ENCODE data around the gene PPP2R3C.
"Not testable (repeated sequence)": the region's sequence is repeated elsewhere in the genome, so short reads cannot be mapped to it uniquely, and the experiment has no call there.

Gene PPP2R3C

DNA sequence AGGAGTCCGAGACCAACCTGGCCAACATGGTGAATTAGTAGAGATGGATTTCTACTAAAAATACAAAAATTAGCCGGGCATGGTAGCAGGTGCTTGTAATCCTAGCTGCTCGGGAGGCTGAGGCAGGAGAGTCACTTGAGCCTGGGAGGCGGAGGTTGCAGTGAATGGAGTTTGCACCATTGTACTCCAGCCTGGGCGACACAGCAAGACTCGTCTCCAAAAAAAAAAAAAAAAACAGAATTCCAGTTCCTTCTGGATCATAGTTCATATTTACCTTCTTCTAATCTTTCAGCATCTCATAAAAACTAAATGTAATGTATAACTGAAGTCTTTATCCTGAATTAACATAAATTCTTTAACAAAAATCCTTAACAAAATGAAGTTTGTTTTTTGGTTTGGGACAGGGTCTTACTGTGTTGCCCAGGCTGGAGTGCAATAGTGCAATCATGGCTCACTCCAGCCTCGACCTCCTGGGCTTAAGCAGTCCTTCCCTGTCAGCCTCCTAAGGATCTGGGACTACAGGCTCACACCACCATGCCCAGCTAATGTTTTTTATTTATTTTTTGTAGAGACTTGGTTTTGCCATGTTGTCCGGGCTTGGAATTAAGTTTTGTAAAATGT is 38.1 kb downstream of the PPP2R3C start:
- DNase-seq (ENCODE audit: insufficient read length) (no peak), FAIRE-seq (no peak)
- no peak for TF ChIP-seq TAF1 (IDR thresholded peaks at IDR 0.05; ENCODE audit: borderline replicate concordance, low read depth, low read length)

DNA sequence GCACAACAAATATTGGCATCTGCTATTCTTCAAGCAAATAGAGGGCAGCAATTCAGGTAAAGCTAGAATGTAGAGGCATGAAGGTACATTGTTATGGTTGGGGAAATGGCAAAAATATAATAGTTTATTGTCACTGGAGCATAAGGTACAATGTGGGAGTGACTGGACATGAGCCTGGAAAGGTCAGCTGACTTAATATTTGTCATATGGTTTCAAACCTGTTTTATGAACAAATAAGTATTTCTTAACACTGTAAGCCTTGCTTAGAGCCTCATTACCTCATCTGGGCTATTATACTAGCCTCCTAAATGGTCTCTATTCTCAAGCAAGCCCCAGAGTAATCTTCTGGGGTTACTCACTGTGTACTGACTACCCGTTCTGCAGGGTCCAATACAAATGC is 42.0 kb downstream of the PPP2R3C start:
- FAIRE-seq (no peak), DNase-seq (ENCODE audit: insufficient read length) (no peak)
- TF ChIP-seq POLR2A (IDR thresholded peaks at IDR 0.05; ENCODE audit: low read depth, low read length), result no peak
- no peak for TF ChIP-seq POLR2AphosphoS5 (IDR thresholded peaks at IDR 0.05; ENCODE audit: low read depth, low read length)
- TF ChIP-seq TAF1 (IDR thresholded peaks at IDR 0.05; ENCODE audit: borderline replicate concordance, low read depth, low read length), result no peak

DNA sequence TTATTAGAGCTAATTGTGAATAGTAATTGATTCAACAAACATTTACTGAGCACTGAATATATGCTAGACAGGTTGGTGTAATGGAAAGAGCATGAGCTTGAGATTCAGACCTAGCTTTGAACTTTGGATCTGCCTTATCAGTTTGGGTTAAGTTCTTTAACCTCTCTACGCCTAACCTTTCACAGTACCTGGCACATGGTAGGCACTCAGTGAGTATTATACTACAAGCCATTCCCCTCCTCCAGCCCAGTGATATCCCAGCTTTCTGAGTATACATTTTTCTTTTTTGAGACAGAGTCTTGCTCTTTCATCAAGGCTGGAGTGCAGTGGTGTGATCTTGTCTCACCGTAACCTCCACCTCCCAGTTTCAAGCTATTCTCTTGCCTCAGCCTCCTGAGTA is 43.7 kb downstream of the PPP2R3C start:
- DNase-seq (ENCODE audit: insufficient read length) (no peak), FAIRE-seq (no peak)
- TF ChIP-seq POLR2AphosphoS5 (IDR thresholded peaks at IDR 0.05; ENCODE audit: low read depth, low read length) (no peak), TAF1 (IDR thresholded peaks at IDR 0.05; ENCODE audit: borderline replicate concordance, low read depth, low read length) (no peak), POLR2A (IDR thresholded peaks at IDR 0.05; ENCODE audit: low read depth, low read length) (no peak)

DNA sequence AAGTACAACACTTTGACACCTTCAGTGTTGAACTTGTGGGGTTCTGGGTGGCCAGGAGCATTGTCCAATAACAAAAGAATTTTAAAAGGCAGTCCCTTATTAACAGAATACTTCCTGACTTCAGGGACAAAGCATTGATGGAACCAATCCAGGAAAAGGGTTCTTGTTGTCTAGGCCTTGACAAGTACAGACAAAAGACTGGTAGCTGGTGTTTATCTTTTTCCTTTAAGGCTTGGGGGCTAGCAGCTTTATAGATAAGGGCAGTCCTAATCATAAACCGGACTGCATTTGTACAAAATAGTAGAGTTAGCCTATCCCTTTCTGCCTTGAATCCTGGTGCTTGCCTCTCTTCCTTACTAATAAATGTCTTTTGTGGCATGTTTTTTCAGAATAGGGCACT is 48.3 kb downstream of the PPP2R3C start:
- TF ChIP-seq TAF1 (IDR thresholded peaks at IDR 0.05; ENCODE audit: borderline replicate concordance, low read depth, low read length) (no peak), POLR2AphosphoS5 (IDR thresholded peaks at IDR 0.05; ENCODE audit: low read depth, low read length) (no peak), POLR2A (IDR thresholded peaks at IDR 0.05; ENCODE audit: low read depth, low read length) (no peak)
- DNase-seq (ENCODE audit: insufficient read length) (no peak), FAIRE-seq (no peak)

DNA sequence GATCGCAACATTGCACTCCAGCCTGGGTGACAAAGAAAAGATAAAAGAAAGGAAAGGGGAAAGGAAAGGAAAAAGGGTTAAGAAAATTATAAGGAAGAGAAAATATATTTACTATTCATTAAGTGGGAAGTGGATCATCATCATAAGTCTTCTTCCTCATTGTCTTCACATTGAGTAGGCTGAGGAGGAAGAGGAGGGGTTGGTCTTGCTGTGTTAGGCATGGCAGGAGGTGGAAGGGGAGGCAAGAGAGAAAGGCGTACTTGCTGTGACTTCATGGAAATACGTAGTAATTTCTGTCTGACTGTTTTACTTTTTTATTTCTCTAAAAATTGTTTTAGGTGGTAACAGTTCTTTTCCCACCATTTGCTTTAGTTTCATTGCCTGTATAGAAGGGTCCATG is 49.6 kb downstream of the PPP2R3C start:
- TF ChIP-seq POLR2AphosphoS5 (IDR thresholded peaks at IDR 0.05; ENCODE audit: low read depth, low read length) (no peak), TAF1 (IDR thresholded peaks at IDR 0.05; ENCODE audit: borderline replicate concordance, low read depth, low read length) (no peak), POLR2A (IDR thresholded peaks at IDR 0.05; ENCODE audit: low read depth, low read length) (no peak)
- FAIRE-seq (no peak), DNase-seq (ENCODE audit: insufficient read length) (no peak)

DNA sequence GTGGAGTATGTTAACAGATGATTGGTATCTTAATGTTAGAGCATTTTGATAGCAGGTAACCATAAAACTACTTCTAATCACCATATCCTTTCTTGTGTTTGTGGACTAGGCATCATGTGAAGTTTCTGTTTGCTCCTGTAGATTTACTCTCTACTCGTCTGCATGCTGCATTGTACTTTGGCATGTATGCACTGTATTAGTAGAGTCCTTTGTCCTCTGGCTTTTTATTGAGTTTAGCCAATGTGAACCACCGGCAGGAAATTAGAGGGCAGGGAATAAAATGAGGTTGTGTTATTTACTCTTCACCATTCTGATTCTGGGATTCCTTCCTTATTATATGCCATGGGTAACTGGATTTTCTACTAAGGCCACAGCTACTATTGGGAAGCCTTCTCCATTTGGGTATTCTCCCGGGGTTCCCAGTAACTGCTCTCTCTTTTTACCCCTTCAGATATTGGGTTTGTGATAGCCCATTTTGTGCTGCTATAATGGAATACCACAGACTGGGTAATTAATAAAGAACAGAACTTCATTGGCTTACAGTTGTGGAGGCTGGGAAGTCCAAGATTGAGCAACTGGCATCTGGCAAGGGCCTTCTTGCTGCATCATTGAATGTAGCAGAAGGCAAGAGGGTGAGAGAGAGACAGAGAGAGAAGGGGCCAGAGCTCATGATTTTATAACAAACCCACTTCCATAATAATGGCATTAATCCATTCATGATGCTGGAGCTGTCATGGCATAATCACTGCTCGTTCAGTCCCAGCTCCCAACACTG is 53.4 kb downstream of the PPP2R3C start:
- TF ChIP-seq POLR2A (IDR thresholded peaks at IDR 0.05; ENCODE audit: low read depth, low read length) (no peak), POLR2AphosphoS5 (IDR thresholded peaks at IDR 0.05; ENCODE audit: low read depth, low read length) (no peak), TAF1 (IDR thresholded peaks at IDR 0.05; ENCODE audit: borderline replicate concordance, low read depth, low read length) (no peak)
- FAIRE-seq, result no peak
- DNase-seq (ENCODE audit: insufficient read length), result no peak

DNA sequence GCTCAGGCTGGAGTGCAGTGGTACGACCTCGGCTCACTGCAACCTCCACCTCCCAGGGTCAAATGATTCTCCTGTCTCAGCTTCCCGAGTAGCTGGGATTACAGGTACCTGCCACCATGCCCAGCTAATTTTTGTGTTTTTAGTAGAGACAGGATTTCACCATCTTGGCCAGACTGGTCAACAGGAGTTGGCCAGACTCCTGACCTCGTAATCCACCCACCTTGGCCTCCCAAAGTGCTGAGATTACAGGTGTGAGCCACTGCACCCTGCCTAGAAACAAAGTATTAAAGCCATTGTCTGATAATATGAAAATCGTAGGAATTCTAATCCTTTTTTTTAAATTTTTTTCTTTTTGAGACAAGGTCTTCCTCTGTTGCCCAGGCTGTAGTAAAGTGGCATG is 56.1 kb downstream of the PPP2R3C start:
- not testable (repeated sequence) for DNase-seq (ENCODE audit: insufficient read length); FAIRE-seq

DNA sequence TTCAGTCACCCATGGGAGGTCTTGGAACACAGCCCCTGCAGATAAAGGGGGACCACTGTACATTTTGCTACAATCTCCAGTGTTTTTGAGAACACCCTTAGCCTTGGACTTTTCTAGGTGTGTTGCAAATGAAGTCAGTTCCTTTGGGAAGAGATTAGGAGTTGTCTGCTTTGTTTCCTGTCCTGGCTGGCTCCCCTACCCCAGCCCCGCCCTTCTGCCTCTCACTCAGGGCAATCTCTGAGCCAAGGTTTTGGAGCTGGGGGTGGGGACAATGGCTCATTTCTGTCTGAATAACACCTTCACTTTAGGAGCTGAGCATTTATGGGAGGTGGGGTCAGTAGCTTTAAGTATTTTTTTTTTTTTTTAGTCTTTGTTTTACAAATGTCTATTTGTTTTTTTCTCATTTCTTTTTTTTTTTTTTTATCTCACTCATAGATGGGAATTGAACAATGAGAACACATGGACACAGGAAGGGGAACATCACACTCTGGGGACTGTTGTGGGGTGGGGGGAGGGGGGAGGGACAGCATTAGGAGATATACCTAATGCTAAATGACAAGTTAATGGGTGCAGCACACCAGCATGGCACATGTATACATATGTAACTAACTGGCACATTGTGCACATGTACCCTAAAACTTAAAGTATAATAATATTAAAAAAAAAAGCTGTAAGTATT is 60.5 kb downstream of the PPP2R3C start:
- not testable (repeated sequence) for DNase-seq (ENCODE audit: insufficient read length); FAIRE-seq

DNA sequence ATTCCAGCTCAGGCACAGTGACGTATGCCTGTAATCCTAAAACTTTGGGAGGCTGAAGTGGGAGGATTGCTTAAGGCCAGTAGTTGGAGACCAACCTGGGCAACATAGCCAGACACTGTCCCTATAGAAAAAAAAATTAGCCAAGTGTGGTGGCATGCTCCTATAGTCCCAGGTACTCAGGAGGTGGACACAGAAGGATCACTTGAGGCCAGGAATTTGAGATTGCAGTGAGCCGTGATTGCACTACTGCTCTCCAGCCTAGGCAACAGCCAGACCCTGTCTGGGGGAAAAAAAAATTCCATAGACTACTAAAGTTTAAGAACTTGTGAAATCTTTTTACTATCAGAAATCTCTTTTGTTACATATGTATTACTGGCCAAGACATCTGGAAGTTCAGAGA is 69.2 kb downstream of the PPP2R3C start:
- FAIRE-seq (no peak), DNase-seq (ENCODE audit: insufficient read length) (no peak)
- TF ChIP-seq POLR2A (IDR thresholded peaks at IDR 0.05; ENCODE audit: low read depth, low read length) (no peak), TAF1 (IDR thresholded peaks at IDR 0.05; ENCODE audit: borderline replicate concordance, low read depth, low read length) (no peak), POLR2AphosphoS5 (IDR thresholded peaks at IDR 0.05; ENCODE audit: low read depth, low read length) (no peak)

DNA sequence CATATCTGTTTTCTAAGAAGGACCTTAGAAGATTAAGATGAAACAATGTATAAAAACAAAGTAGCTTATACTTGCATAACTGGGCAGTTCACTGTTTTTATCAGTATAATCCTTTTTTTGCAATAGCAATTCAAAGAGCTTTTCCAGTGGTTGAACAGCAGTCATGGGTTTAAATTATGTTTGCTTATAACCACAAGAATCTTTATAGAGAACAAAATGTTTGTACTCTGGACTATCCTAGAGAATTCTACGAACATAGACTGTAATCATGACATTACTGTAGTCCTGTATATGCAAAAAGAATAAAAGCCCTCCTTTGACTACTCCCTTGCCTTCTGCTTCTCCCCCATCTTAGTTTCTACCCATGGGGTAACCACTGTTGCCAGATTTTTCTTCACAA is 70.0 kb downstream of the PPP2R3C start:
- FAIRE-seq, result no peak
- no peak for DNase-seq (ENCODE audit: insufficient read length)
- TF ChIP-seq POLR2A (IDR thresholded peaks at IDR 0.05; ENCODE audit: low read depth, low read length) (no peak), TAF1 (IDR thresholded peaks at IDR 0.05; ENCODE audit: borderline replicate concordance, low read depth, low read length) (no peak), POLR2AphosphoS5 (IDR thresholded peaks at IDR 0.05; ENCODE audit: low read depth, low read length) (no peak)

DNA sequence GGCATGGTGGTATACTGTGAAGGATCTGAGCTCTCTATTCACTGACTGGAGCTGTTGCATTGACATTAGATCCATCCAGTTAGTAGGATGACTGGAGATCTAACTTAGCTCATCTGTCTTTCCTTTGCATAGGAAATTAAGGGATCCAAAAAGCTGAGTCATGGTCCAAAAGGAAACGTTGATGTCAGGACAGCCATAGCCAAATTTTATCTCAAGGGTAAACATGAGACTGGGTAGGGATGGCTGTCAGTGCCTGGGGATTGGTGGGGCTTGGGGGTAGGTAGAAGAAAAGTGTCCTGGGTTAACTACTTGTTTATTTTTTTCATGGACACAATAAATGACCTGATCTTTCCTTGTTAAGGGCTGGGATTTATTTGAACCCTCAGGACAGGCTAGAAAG is 71.1 kb downstream of the PPP2R3C start:
- FAIRE-seq (no peak), DNase-seq (ENCODE audit: insufficient read length) (no peak)
- TF ChIP-seq POLR2AphosphoS5 (IDR thresholded peaks at IDR 0.05; ENCODE audit: low read depth, low read length), result no peak
- no peak for TF ChIP-seq TAF1 (IDR thresholded peaks at IDR 0.05; ENCODE audit: borderline replicate concordance, low read depth, low read length)
- TF ChIP-seq POLR2A (IDR thresholded peaks at IDR 0.05; ENCODE audit: low read depth, low read length), result no peak

DNA sequence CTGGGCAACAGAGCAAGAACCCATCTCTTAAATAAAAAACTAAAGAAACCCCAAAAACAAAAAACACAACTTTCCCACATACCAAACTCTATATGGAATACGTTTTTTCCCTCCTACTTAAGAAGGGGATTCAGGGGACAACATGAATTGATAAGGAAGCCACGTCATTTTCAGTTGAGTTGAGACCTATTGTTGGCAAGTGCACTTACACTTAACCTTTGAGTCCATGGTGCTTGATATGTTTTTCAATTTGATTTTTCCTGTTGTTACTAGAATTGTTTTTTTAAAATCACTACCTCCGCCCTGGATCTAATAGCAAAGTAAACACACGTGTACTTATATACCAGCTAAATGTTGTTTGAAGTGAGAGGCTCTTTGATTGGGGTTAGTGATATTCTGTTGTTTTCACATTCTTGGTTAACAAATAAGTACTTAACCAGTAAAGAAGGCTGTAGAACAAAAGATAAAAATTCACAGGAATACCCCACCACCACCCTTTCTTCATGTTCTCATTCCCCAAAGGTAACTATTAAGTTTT is 73.7 kb downstream of the PPP2R3C start:
- FAIRE-seq (no peak), DNase-seq (ENCODE audit: insufficient read length) (no peak)
- TF ChIP-seq POLR2A (IDR thresholded peaks at IDR 0.05; ENCODE audit: low read depth, low read length) (no peak), POLR2AphosphoS5 (IDR thresholded peaks at IDR 0.05; ENCODE audit: low read depth, low read length) (no peak), TAF1 (IDR thresholded peaks at IDR 0.05; ENCODE audit: borderline replicate concordance, low read depth, low read length) (no peak)

Measured in GM12892 (cell line).